ENCODE data around the gene SORCS2.

SORCS2 gene

DNA sequence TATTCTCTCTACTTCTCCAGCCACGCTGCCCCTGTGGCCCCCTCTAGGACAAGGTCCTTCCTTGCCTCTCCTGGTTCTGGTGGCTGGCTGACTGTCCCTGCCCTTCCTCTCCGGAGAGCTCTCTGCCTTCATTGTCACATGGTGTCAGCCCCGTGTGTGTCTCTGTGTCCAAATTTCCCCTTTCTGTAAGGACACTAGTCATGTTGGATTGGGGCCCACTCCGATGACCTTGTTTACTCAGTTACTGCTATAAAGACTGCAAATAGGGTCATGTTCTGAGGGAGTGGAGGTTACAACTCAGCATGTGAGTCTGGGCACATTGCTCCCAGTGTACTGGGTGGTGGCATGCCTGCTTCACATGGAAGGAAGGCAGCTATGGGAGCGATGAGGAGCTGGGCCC is 371.9 kb downstream of the SORCS2 start:
- H3F3A ChIP-seq (ENCODE audit: insufficient read depth, low read length), result no peaks in the 10 kb centered on the region
- H3K4me2 ChIP-seq (ENCODE audit: low read length), result no peak overlapping the region
- H3K27ac ChIP-seq (ENCODE audit: low read depth, low read length, poor library complexity, severe bottlenecking), result no peak overlapping the region
- H3K9ac ChIP-seq (ENCODE audit: low read length), result no peak overlapping the region
- H3K9me2 ChIP-seq (ENCODE audit: low read depth, low read length), result no peaks in the 10 kb centered on the region
- no peaks in the 10 kb centered on the region for H3K9me3 ChIP-seq (ENCODE audit: low read length)
- H3K4me1 ChIP-seq (ENCODE audit: insufficient read depth, low read length, severe bottlenecking), result no peaks in the 10 kb centered on the region
- no peak for TF ChIP-seq CTCF (IDR thresholded peaks at IDR 0.05; ENCODE audit: low read length)
- TF ChIP-seq EZH2 (IDR thresholded peaks at IDR 0.05; ENCODE audit: borderline replicate concordance, low read length), result no peak
- no peak overlapping the region for H3K4me3 ChIP-seq (ENCODE audit: low read depth, low read length, poor library complexity, severe bottlenecking)
- H2AFZ ChIP-seq (ENCODE audit: low read length), result no peak overlapping the region
- H3K79me2 ChIP-seq (ENCODE audit: insufficient read depth, low read length), result no peaks in the 10 kb centered on the region
- H3K27me3 ChIP-seq (ENCODE audit: insufficient read depth, low read length), result no peaks in the 10 kb centered on the region
- H3K36me3 ChIP-seq (ENCODE audit: insufficient read depth, low read length), result no peaks in the 10 kb centered on the region
- H4K20me1 ChIP-seq (ENCODE audit: insufficient read depth, low read length), result no peaks in the 10 kb centered on the region

DNA sequence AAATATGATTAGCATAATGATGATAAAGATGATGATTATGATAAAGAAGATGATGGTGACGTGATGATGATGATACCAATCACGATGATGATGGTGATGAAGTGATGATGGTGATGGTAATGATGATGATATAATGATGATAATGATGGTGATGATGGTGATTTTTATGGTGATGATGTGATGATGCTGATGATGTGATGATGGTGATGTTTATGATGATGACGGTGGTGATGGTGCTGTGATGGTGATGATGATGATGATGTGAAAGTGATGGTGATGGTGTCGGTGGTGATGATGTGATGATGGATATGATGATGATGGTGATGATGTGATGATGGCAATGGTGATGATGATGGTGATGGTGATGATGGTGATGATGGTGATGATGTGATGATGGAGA is 373.1 kb downstream of the SORCS2 start:
- Histone ChIP-seq H3K36me3 (ENCODE audit: insufficient read depth, low read length) (no peaks in the 10 kb centered on the region), H3K4me2 (ENCODE audit: low read length) (no peak overlapping the region), H3K79me2 (ENCODE audit: insufficient read depth, low read length) (no peaks in the 10 kb centered on the region), H3K4me3 (ENCODE audit: low read depth, low read length, poor library complexity, severe bottlenecking) (no peak overlapping the region), H3K27me3 (ENCODE audit: insufficient read depth, low read length) (no peaks in the 10 kb centered on the region), H3F3A (ENCODE audit: insufficient read depth, low read length) (no peaks in the 10 kb centered on the region), H3K9me2 (ENCODE audit: low read depth, low read length) (no peaks in the 10 kb centered on the region), H3K9ac (ENCODE audit: low read length) (no peak overlapping the region), H3K9me3 (ENCODE audit: low read length) (no peaks in the 10 kb centered on the region), H4K20me1 (ENCODE audit: insufficient read depth, low read length) (no peaks in the 10 kb centered on the region), H2AFZ (ENCODE audit: low read length) (no peak overlapping the region), H3K4me1 (ENCODE audit: insufficient read depth, low read length, severe bottlenecking) (no peaks in the 10 kb centered on the region), H3K27ac (ENCODE audit: low read depth, low read length, poor library complexity, severe bottlenecking) (no peak overlapping the region)
- TF ChIP-seq CTCF (IDR thresholded peaks at IDR 0.05; ENCODE audit: low read length), result no peak
- no peak for TF ChIP-seq EZH2 (IDR thresholded peaks at IDR 0.05; ENCODE audit: borderline replicate concordance, low read length)

- Histone ChIP-seq H3K9ac (ENCODE audit: low read length) (no peak overlapping the region), H3K4me1 (ENCODE audit: insufficient read depth, low read length, severe bottlenecking) (no peaks in the 10 kb centered on the region), H3K27ac (ENCODE audit: low read depth, low read length, poor library complexity, severe bottlenecking) (no peak overlapping the region), H3K79me2 (ENCODE audit: insufficient read depth, low read length) (no peaks in the 10 kb centered on the region), H2AFZ (ENCODE audit: low read length) (no peak overlapping the region), H3K27me3 (ENCODE audit: insufficient read depth, low read length) (no peaks in the 10 kb centered on the region), H4K20me1 (ENCODE audit: insufficient read depth, low read length) (no peaks in the 10 kb centered on the region), H3K4me2 (ENCODE audit: low read length) (no peak overlapping the region), H3K4me3 (ENCODE audit: low read depth, low read length, poor library complexity, severe bottlenecking) (no peak overlapping the region), H3K36me3 (ENCODE audit: insufficient read depth, low read length) (no peaks in the 10 kb centered on the region), H3K9me2 (ENCODE audit: low read depth, low read length) (no peaks in the 10 kb centered on the region), H3K9me3 (ENCODE audit: low read length) (no peaks in the 10 kb centered on the region), H3F3A (ENCODE audit: insufficient read depth, low read length) (no peaks in the 10 kb centered on the region)
- TF ChIP-seq EZH2 (IDR thresholded peaks at IDR 0.05; ENCODE audit: borderline replicate concordance, low read length) (no peak), CTCF (IDR thresholded peaks at IDR 0.05; ENCODE audit: low read length) (no peak)
Observed at GRCh38 chr4:7569810-7570783, 377.8 kb downstream of the SORCS2 start.

Data from OCI-LY1 (cell line).